Stimulated activated memory B cell treated with anti-CD40 and anti-IgM and Interleukin-4, amounts not matched to agents 10 μg/mL and 1 μg/mL and 100 μg/mL, for 72 hours (primary cell): ENCODE measurements around the gene RUNX1.
"Not testable (repeated sequence)": the region's sequence is repeated elsewhere in the genome, so short reads cannot be mapped to it uniquely, and the experiment has no call there.

ENCODE experiments used
- ATAC-seq: fragments of 150-1000 bp; cut with Tn5 transposase; 2 replicates; pipeline ENCODE4 v1.10.0; 2021
- H3K27ac Mint-ChIP-seq: one replicate; pipeline ENCODE4 v1.8.0; 2022; ENCODE audit warnings: mild to moderate bottlenecking, mixed read lengths
- H3K27me3 Mint-ChIP-seq: one replicate; pipeline ENCODE4 v1.8.0; 2022; ENCODE audit warnings: mixed read lengths
- H3K36me3 Mint-ChIP-seq: one replicate; pipeline ENCODE4 v1.8.0; 2022; ENCODE audit warnings: mixed read lengths
- H3K4me1 Mint-ChIP-seq: one replicate; pipeline ENCODE4 v1.8.0; 2022; ENCODE audit warnings: mixed read lengths
- H3K4me3 Mint-ChIP-seq: one replicate; pipeline ENCODE4 v1.8.0; 2022; ENCODE audit warnings: mild to moderate bottlenecking, moderate library complexity, mixed read lengths
- H3K9me3 Mint-ChIP-seq: one replicate; pipeline ENCODE4 v1.8.0; 2022; ENCODE audit warnings: mixed read lengths

Gene RUNX1

DNA sequence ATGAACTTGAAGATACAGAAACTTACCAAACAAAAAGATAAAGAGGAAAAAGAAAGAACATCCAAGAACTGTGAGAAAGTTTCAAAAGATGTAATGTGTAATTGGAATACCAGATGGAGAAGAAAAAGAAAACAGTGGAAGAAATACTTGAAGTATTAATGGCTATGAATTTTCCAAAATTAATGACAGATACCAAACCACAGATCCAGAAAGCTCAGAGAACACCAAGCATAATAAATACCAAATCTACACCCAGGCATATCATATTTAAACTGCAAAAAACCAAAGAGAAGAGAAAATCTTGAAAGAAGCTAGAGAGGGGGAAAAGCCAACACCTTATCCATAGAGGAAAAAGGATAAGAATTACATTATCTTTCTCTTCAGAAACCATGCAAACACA, 243.9 kb downstream of the RUNX1 start:
- Mint-ChIP-seq H3K27ac (peak overlapping the region; percentile 15), H3K4me1 (peaks cover 64% of the 10 kb centered on the region), H3K4me3 (no peak overlapping the region), H3K9me3 (no peaks in the 10 kb centered on the region), H3K36me3 (peaks cover 57% of the 10 kb centered on the region), H3K27me3 (no peaks in the 10 kb centered on the region)
- no peak for ATAC-seq

DNA sequence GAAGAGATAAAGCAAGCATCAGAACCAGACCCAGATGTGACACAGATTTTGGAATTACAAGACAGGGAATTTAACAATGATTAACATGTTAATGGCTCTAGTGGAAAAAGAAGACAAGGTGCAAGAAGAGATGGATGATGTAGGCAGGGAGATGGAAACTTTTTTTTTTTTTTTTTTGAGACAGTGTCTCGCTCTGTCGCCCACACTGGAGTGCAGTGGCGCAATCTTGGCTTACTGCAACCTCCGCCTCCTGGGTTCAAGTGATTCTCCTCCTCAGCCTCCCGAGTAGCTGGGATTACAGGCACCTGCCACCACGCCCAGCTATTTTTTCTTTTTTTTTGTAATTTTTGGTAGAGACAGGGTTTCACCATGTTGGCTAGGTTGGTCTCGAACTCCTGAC, 244.5 kb downstream of the RUNX1 start:
- not testable (repeated sequence) for ATAC-seq, H3K9me3 Mint-ChIP-seq, H3K27me3 Mint-ChIP-seq, H3K4me3 Mint-ChIP-seq
- Mint-ChIP-seq H3K27ac (peak overlapping the region; percentile 15), H3K4me1 (peaks cover 59% of the 10 kb centered on the region), H3K36me3 (peaks cover 53% of the 10 kb centered on the region)

DNA sequence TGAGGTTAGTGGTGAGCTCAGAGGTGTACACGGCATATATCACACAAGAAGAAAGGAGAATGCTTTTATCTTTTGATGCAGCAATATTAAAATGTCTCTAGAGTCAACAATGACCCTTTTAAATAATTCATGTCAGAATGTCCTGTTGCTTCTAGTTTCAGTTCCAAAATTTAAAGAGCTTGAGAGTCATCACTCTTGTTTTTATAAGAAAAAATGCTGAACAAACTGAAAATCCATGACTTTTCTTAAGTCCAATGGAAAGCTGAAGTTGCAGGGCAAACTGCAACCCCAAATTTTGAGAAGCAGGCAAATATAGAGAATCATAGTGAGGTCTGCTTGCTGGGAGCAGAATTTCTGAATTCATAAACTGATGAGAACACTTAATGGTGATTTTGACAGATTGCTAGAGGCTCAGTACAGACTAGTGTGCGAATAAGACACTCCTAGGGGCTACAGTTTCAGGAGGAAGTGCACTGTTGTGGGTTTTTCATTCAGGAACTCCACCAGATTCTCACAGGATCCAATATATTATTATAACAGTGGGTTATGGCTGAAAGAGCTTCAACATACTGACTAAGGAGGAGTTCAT, 245.2 kb downstream of the RUNX1 start:
- Mint-ChIP-seq H3K27me3 (no peaks in the 10 kb centered on the region), H3K27ac (peak overlapping the region; percentile 15), H3K4me1 (peaks cover 51% of the 10 kb centered on the region), H3K4me3 (no peak overlapping the region), H3K36me3 (peaks cover 53% of the 10 kb centered on the region), H3K9me3 (no peaks in the 10 kb centered on the region)
- no peak for ATAC-seq

DNA sequence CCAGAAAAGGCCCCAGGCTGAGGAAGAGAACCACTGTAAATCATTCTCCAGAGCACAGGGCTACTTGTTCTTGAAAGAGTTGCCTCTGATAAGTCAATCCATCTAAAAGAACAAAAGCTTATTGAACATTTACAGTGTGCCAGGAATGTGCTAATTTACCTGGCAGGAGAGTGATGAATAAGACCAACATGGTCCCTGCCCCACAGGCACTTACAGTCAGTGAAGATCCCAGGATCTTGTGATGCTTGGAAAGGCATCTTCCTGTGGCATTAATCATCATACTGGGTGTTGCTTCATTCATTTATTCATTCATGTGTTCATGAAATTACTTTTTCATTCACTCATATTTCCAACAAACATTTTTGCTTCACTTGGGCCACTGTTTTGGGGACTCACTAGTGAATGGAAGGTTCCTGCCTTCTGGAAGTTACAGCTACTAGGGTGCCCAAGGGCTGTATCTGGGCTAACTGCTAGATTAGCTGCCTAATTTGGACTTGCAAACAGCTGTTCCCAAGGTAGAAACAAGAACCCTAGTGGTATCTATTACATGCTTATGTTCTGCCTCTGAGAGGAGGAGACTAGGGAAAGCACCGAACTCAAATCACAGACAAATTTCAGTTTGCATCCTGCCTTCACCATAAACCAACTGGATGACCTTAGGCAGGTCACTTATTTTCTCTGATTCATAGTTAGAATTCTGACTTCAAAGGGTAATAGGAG, 246.8 kb downstream of the RUNX1 start:
- Mint-ChIP-seq H3K9me3 (no peaks in the 10 kb centered on the region), H3K4me3 (no peak overlapping the region), H3K27ac (no peak overlapping the region), H3K27me3 (no peaks in the 10 kb centered on the region), H3K4me1 (peaks cover 36% of the 10 kb centered on the region), H3K36me3 (peaks cover 61% of the 10 kb centered on the region)
- no peak for ATAC-seq

DNA sequence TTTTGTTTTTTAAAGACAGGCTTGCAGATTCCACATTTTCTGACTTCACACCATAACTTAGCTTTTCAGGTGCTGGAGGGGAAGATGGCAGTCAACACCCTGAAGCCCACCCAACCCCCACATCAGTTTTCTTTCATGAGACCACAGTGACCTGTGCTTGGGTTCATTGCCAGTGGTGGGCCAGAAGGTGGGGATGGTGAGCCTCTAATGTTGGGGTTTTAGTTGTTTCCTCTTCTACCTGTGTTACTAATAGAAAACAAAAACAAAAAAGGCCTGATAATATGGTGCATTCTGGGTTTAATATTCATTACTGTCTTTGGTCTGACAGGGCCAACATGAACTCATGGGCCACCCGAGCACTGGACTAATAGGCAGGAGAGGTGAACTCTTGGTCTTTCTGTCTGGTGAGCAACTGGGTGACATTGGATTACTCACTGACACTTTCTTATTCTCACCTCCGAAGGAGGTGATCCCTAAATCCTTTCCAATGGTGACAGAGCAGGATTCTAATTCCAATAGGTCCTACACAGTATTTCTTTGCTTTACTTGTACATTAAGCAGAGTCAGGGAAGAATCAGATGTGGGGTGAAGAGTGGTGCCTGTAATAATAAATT, 247.5 kb downstream of the RUNX1 start:
- Mint-ChIP-seq H3K36me3 (peaks cover 63% of the 10 kb centered on the region), H3K27me3 (no peaks in the 10 kb centered on the region), H3K4me1 (peaks cover 33% of the 10 kb centered on the region), H3K9me3 (no peaks in the 10 kb centered on the region), H3K4me3 (no peak overlapping the region), H3K27ac (no peak overlapping the region)
- peak; percentile 48 for ATAC-seq

DNA sequence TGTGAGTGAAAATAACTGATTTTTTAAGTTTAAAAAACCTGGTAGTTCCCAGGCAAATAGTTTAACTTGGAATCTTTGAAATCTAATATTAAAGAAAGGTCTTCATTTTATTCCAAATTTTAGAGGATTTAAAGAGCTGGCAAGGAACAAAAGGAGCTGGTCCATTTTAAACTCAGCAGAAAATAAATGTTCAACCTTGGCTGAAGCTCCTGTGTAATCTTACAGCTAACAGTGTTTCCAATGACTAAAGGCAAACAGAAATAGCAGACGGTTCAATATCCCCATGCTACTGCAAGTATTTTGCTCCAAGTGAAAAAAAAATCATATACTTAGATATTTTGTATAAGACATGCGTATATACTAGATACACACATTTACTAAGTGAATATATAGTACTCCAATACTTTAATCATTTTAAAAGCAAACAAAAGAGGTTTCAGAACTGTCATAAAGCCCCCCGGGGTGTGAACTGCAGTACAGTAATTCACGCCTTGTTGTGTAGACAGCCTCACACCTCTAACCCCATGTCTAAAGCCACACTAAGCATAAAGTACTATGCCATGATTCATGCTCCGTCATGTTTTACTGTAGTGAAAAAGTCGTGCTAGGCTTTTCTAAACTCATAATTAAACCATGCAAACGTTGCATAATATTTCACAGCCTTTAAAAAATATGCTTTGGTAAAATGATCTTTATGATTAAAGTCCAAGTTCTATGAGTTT, 248.1 kb downstream of the RUNX1 start:
- Mint-ChIP-seq H3K27ac (no peak overlapping the region), H3K27me3 (no peaks in the 10 kb centered on the region), H3K4me3 (no peak overlapping the region), H3K9me3 (no peaks in the 10 kb centered on the region), H3K4me1 (peaks cover 30% of the 10 kb centered on the region), H3K36me3 (peaks cover 63% of the 10 kb centered on the region)
- no peak for ATAC-seq

DNA sequence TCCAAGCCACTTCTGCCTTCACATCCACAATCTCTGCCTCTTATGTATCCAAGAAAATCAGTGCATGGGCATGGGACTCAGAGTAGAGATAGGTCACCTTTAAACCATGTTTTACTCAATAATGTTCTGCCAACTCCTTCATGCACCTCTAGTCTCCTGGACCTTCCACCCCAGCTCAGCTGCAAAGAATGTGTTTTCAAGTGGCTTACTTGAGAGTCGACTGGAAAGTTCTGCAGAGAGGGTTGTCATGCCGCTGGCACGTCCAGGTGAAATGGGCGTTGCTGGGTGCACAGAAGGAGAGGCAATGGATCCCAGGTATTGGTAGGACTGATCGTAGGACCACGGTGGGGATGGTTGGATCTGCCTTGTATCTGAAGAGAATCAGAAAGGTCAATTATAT, 250.0 kb downstream of the RUNX1 start:
- no peak overlapping the region for H3K27ac Mint-ChIP-seq
- H3K27me3 Mint-ChIP-seq: no peaks in the 10 kb centered on the region
- peaks cover 63% of the 10 kb centered on the region for H3K36me3 Mint-ChIP-seq
- H3K4me3 Mint-ChIP-seq: no peak overlapping the region
- peaks cover 11% of the 10 kb centered on the region for H3K4me1 Mint-ChIP-seq
- ATAC-seq: no peak
- no peaks in the 10 kb centered on the region for H3K9me3 Mint-ChIP-seq

DNA sequence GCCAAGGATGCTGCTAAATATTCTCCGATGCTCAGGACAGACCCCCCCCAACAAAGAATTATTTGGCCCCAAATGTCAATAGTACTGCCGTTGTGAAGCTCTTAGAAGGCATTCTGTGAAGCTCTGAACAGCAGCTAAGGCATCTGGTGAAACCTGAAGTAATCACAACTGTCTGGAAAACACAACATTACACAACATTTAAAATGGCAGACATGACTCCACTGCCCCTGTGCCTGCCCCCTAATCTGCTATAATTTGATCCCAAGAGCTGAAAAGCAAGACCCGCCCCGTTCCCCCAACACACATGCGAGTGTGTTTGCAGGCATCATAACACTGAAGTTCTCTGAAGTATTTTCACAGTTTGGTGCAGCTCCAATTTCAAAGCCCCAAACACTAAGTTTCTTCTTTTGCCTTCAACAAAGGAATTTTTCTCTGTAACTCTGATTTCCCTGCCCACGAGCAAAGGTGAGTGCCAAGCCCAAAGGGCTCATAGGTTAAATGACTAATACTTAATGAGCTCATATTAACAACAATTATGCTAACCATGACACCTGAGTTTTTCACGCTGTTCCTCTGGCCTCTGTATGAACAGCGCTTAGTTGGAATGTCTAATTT, 251.1 kb downstream of the RUNX1 start:
- Mint-ChIP-seq H3K27me3 (no peaks in the 10 kb centered on the region), H3K4me1 (peaks cover 5% of the 10 kb centered on the region), H3K9me3 (no peaks in the 10 kb centered on the region), H3K36me3 (peaks cover 60% of the 10 kb centered on the region), H3K4me3 (no peak overlapping the region), H3K27ac (no peak overlapping the region)
- no peak for ATAC-seq

DNA sequence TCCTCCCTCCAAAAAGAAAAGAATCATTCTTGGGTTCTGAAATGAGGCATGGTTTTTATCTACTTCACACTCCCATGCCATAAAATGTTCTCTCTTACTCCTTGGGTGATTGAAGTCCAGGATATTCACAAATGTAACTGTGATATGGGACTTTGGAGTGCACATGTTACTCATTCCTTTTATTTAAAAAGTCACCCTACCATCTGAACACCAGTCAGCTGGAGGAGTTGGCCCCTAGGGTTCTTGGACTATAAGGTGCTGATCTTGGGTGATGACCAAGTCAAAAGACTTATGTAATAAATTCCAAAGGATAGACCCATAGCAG, 251.9 kb downstream of the RUNX1 start:
- H3K27ac Mint-ChIP-seq: no peak overlapping the region
- no peak overlapping the region for H3K4me3 Mint-ChIP-seq
- H3K27me3 Mint-ChIP-seq: no peaks in the 10 kb centered on the region
- no peaks in the 10 kb centered on the region for H3K9me3 Mint-ChIP-seq
- no peak for ATAC-seq
- H3K36me3 Mint-ChIP-seq: peaks cover 63% of the 10 kb centered on the region
- H3K4me1 Mint-ChIP-seq: no peaks in the 10 kb centered on the region

DNA sequence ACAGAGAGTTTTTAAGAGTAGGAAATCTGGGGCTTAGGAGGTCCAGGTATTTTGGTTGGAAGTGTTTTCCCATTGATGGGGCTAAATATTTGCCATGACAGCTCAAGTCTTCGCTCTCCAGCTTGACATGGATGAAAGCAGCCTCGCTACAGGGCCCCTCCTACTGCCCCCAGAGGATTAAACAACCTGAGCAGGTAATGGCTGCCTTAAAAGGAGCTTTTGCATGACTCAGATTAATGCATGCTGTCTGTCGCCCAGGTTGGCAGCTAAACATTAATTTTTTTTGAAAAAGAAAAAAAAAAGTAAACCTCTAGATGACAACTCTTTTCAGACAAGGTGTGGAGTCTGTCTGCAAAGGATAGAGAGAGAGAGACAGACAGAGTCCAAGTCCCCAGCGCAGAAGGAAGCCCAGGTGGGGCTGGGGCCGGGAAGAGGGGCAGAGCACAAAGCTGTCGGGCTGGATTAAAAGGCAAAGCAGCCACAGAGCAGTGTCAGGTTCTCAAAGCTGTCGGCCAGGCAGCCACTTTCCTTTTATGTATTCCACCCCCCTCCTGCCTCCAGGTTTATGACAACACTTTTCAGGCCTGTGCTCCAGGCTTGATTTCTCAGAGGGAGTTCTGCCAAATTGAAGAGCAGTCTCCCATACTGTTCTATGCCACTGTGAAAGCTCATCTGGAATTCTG, 252.4 kb downstream of the RUNX1 start:
- H3K27me3 Mint-ChIP-seq: no peaks in the 10 kb centered on the region
- no peak overlapping the region for H3K4me3 Mint-ChIP-seq
- ATAC-seq: no peak
- H3K9me3 Mint-ChIP-seq: no peaks in the 10 kb centered on the region
- H3K36me3 Mint-ChIP-seq: peaks cover 65% of the 10 kb centered on the region
- no peak overlapping the region for H3K27ac Mint-ChIP-seq
- no peaks in the 10 kb centered on the region for H3K4me1 Mint-ChIP-seq

DNA sequence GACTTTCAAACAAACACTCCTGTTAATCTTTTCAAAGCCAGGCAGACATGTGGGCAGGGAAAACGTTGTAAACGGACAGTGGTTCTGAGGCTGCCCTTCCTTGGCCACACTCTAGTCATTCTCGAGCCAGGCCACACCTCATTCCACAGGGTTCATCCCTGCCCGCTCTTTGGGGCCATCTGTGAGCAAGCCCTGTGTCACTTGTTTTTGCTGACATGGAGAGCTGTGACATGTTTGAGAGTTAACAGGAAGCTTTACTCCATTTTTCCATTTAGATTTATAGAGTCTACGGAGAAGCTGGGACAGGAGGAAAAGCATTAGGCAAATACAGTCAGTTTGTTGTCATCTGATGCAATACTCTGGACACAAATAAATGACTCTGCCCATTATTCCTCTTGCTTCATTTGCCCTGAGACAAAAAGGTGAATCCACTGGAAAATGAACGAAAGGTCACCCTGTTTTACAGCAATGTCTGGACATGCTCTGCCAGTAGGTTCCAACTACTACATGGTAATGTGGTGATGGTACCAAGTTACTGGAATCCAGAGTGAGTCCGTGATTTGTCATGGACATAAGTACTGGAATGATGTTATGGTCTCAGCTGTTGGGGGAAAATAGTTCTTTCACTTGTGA, 253.4 kb downstream of the RUNX1 start:
- Mint-ChIP-seq H3K9me3 (no peaks in the 10 kb centered on the region), H3K27ac (no peak overlapping the region), H3K4me1 (no peaks in the 10 kb centered on the region), H3K36me3 (peaks cover 61% of the 10 kb centered on the region), H3K4me3 (no peak overlapping the region), H3K27me3 (no peaks in the 10 kb centered on the region)
- ATAC-seq: no peak

DNA sequence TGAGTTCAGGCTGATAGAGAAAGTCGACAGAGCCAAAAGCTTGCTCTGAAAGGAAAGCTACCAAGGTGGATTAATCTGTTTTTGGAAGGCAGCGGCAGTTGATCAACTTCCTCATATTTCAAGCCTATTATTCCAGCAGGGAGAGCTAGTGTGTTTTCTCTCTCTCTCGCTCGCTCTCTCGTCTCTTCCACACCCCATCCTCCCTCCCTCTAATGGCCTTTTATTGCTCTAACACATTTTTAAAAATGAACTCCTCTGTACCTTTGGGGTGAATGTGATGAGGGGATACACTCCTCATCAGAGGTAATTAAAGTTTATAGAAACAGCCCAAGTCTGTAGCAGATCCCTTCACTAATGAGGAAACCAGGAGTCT, 253.9 kb downstream of the RUNX1 start:
- Mint-ChIP-seq H3K36me3 (peaks cover 61% of the 10 kb centered on the region), H3K9me3 (no peaks in the 10 kb centered on the region), H3K27me3 (no peaks in the 10 kb centered on the region), H3K4me1 (no peaks in the 10 kb centered on the region), H3K4me3 (no peak overlapping the region), H3K27ac (no peak overlapping the region)
- no peak for ATAC-seq

DNA sequence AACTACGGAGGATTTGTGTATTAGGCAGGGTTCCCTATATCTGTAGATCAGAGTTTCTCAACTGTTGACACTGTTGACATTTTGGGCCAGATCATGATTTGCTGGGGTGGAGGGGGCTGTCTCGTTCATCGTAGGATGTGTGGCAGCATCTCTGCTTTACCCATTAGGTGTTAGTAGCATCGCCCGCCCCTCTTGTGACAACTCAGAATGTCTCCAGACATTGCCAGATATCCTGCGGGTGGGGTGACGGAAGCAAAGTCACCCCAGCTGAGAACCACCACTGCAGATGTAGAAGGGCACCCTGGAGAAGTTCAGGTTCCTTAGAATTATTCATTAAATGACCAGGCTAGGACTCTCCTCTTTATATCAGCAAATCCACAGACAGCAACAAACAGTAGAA, 254.4 kb downstream of the RUNX1 start:
- Mint-ChIP-seq H3K4me3 (no peak overlapping the region), H3K27ac (no peak overlapping the region), H3K9me3 (no peaks in the 10 kb centered on the region), H3K36me3 (peaks cover 61% of the 10 kb centered on the region), H3K27me3 (no peaks in the 10 kb centered on the region), H3K4me1 (no peaks in the 10 kb centered on the region)
- ATAC-seq: no peak

DNA sequence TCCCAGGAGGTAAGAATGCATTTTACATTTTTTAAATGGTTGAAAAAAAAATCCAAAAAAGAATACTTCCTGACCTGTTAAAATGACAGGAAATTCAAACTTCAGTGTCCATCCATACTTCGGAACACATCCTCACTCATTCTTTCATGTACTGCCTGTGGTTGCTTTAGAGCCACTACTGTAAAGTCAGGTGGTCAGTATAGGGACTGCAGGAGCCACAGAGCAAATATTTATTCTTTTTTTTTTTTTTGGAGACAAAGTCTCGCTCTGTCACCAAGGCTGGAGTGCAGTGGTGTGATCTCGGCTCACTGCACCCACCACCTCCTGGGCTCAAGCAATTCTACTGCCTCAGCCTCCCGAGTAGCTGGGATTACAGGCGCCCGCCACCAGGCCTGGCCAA, 255.6 kb downstream of the RUNX1 start:
- no peak for ATAC-seq
- H3K27ac Mint-ChIP-seq: no peak overlapping the region
- peaks cover 59% of the 10 kb centered on the region for H3K36me3 Mint-ChIP-seq
- no peak overlapping the region for H3K4me3 Mint-ChIP-seq
- H3K27me3 Mint-ChIP-seq: no peaks in the 10 kb centered on the region
- H3K9me3 Mint-ChIP-seq: no peaks in the 10 kb centered on the region
- no peaks in the 10 kb centered on the region for H3K4me1 Mint-ChIP-seq
